Right cardiac atrium (tissue), 5 donors: ENCODE data around the gene AGT. TPM values are rescaled to one million over a fixed set of nuclear protein-coding genes. Genes with fewer than 3 reads are reported as not detected.
A peak's percentile ranks its signal among the peaks of the same experiment; 100 is the strongest.

Experiments used
- ATAC-seq, 2 donors: fragments of 200-7000 bp; cut with Tn5 transposase; one replicate each; pipeline versions ENCODE4 v1.8.0 to v1.9.1; 2020; ENCODE audit warnings: moderate library complexity in 2 of 2, mild to moderate bottlenecking in 1 of 2
- DNase-seq, 3 donors: peaks; one replicate each; pipeline ENCODE4 v3.0.0-alpha.2; 2020
- H3K27ac ChIP-seq: one replicate; pipeline ENCODE4 v1.5.1; 2013; ENCODE audit warnings: mild to moderate bottlenecking, low read length, control low read depth, moderate library complexity
- H3K27me3 ChIP-seq: one replicate; pipeline ENCODE4 v1.6.1; 2013; ENCODE audit not compliant: control insufficient read depth, insufficient read depth
- H3K4me1 ChIP-seq: one replicate; pipeline ENCODE4 v1.6.1; 2013; ENCODE audit warnings: low read length; ENCODE audit not compliant: control insufficient read depth, insufficient read depth
- H3K4me3 ChIP-seq: one replicate; pipeline ENCODE4 v1.5.1; 2013; ENCODE audit warnings: low read length, control low read depth
- H3K9me3 ChIP-seq: one replicate; pipeline ENCODE4 v1.6.1; 2013; ENCODE audit warnings: low read length; ENCODE audit not compliant: control insufficient read depth
- WGBS: extraction: QIAGEN DNeasy Blood & Tissue Kit; methylation state at CpG from one replicate; pipeline ENCODE4 v1.1.7; 2013; 5-methylcytosine and 5-hydroxymethylcytosine counted together
- intact Hi-C, 4 donors: fragments of 100-400 bp; cut with DNase I; formaldehyde crosslinking; loops; one replicate each; pipeline versions ENCODE4 v1.11.0 to v1.14.0; 2022 to 2023
- polyA plus RNA-seq: library from polyadenylated mRNA; stranded (reverse); fragments of 200-250 nt; gene quantifications from one replicate; pipeline ENCODE4 v1.2.3, GENCODE V29; 2013
- total RNA-seq, 4 donors: library from RNA; stranded (reverse); fragmentation: NEBNext Ultra II Directional; extraction: Animal tissue kit (Norgen Biotek cat#: 25700); gene quantifications; one replicate each; pipeline ENCODE4 v1.2.1, GENCODE V29; 2021
- donor health status: healthy with polysubstance abuse.
- donor health status: DM: no; HTN: yes; CAD: no.
- donor health status: DM: no; HTN: no; CAD: no.
- donor health status: DM: no; HTN: yes; CAD: no; lungs with severe emphysema.
- donor health status: DM: yes; HTN: yes; CAD: no.

AGT gene
- total and polyA plus RNA-seq, 5 donors = 114 to 168 (median 125) TPM

- intact Hi-C loops = no loop called here
- H3K9me3 ChIP-seq = no peaks in the 10 kb centered on the region
- WGBS = 86% methylated on average over 3 of the region's 3 CpGs
- no peak overlapping the region for H3K4me3 ChIP-seq
- peaks cover 4% of the 10 kb centered on the region for H3K4me1 ChIP-seq
- ATAC-seq (no peak), DNase-seq (no peak)
- no peak overlapping the region for H3K27ac ChIP-seq
- no peaks in the 10 kb centered on the region for H3K27me3 ChIP-seq
Observed at GRCh38 chr1:230715510-230715909, 1.6 kb upstream of the AGT start.

- Histone ChIP-seq H3K27me3 (no peaks in the 10 kb centered on the region), H3K4me1 (peaks cover 9% of the 10 kb centered on the region), H3K27ac (peak overlapping the region; percentile 68), H3K4me3 (peak overlapping the region; percentile 38), H3K9me3 (no peaks in the 10 kb centered on the region)
- no peak for DNase-seq
- 58% methylated on average over 8 of the region's 8 CpGs for WGBS
- ATAC-seq = peak; percentile 3 to 15
- intact Hi-C loops = no loop called here
Observed at GRCh38 chr1:230713547-230713914, 391 bp downstream of the AGT start.

- H3K4me3 ChIP-seq = peak overlapping the region; percentile 38
- intact Hi-C loops = no loop called here
Observed at GRCh38 chr1:230713138-230713537, 784 bp downstream of the AGT start.

GRCh38 chr1:230712470-230712942 lies 1.4 kb downstream of the AGT start:
- no peaks in the 10 kb centered on the region for H3K27me3 ChIP-seq
- WGBS = 86% methylated on average over 17 of the region's 17 CpGs
- H3K9me3 ChIP-seq = no peaks in the 10 kb centered on the region
- peaks cover 9% of the 10 kb centered on the region for H3K4me1 ChIP-seq
- H3K27ac ChIP-seq = peak overlapping the region; percentile 25
- DNase-seq (no peak), ATAC-seq (no peak)
- peak overlapping the region; percentile 38 for H3K4me3 ChIP-seq
- intact Hi-C loops = no loop called here

More at GRCh38 chr1:230713138-230713537, 784 bp downstream of the AGT start:
- 71% methylated on average over 7 of the region's 7 CpGs for WGBS
- ATAC-seq (no peak), DNase-seq (no peak)
- Histone ChIP-seq H3K27me3 (no peaks in the 10 kb centered on the region), H3K27ac (peak overlapping the region; percentile 68), H3K4me1 (peaks cover 9% of the 10 kb centered on the region), H3K9me3 (no peaks in the 10 kb centered on the region)

- WGBS = 58% methylated on average over 3 of the region's 3 CpGs
- no peak overlapping the region for H3K27ac ChIP-seq
- H3K27me3 ChIP-seq = no peaks in the 10 kb centered on the region
- no peak overlapping the region for H3K4me3 ChIP-seq
- no peaks in the 10 kb centered on the region for H3K9me3 ChIP-seq
- no peak for ATAC-seq
- DNase-seq = peak in 1 of 3 donors; percentile 21
- peaks cover 9% of the 10 kb centered on the region for H3K4me1 ChIP-seq
- intact Hi-C loops = no loop called here
Observed at GRCh38 chr1:230711245-230711644, 2.7 kb downstream of the AGT start.

GRCh38 chr1:230710543-230710904 lies 3.4 kb downstream of the AGT start:
- H3K4me3 ChIP-seq = no peak overlapping the region
- peaks cover 9% of the 10 kb centered on the region for H3K4me1 ChIP-seq
- H3K9me3 ChIP-seq = no peaks in the 10 kb centered on the region
- WGBS = 90% methylated on average over 8 of the region's 8 CpGs
- H3K27me3 ChIP-seq = no peaks in the 10 kb centered on the region
- peak in 1 of 3 donors; percentile 14 for DNase-seq
- intact Hi-C loops = no loop called here
- ATAC-seq = no peak
- no peak overlapping the region for H3K27ac ChIP-seq

- H3K4me1 ChIP-seq = peaks cover 8% of the 10 kb centered on the region
- ATAC-seq (no peak), DNase-seq (peak in 1 of 3 donors; percentile 45)
- H3K4me3 ChIP-seq = no peak overlapping the region
- no peaks in the 10 kb centered on the region for H3K27me3 ChIP-seq
- H3K27ac ChIP-seq = no peak overlapping the region
- no peaks in the 10 kb centered on the region for H3K9me3 ChIP-seq
- intact Hi-C loops = loop anchor here in 1 of 4 donors (5.0 kb wide), 1 partner anchor 62 kb away; no protein-coding TSS in a partner anchor
- WGBS = 72% methylated on average over 18 of the region's 18 CpGs
Observed at GRCh38 chr1:230709619-230710542, 4.0 kb downstream of the AGT start.

GRCh38 chr1:230708631-230709580 lies 5.0 kb downstream of the AGT start:
- no peak overlapping the region for H3K27ac ChIP-seq
- intact Hi-C loops = loop anchor here in 1 of 4 donors (5.0 kb wide), 1 partner anchor 63 kb away; no protein-coding TSS in a partner anchor
- peak; percentile 50 for ATAC-seq
- peak; percentile 50 to 72 (median 71) for DNase-seq
- no peaks in the 10 kb centered on the region for H3K9me3 ChIP-seq
- no peaks in the 10 kb centered on the region for H3K27me3 ChIP-seq
- WGBS = 67% methylated on average over 16 of the region's 16 CpGs
- peaks cover 7% of the 10 kb centered on the region for H3K4me1 ChIP-seq
- no peak overlapping the region for H3K4me3 ChIP-seq

GRCh38 chr1:230707732-230708630 lies 5.9 kb downstream of the AGT start:
- ATAC-seq = no peak
- 65% methylated on average over 22 of the region's 22 CpGs for whole genome bisulfite sequencing
- intact Hi-C loops = loop anchor here in 1 of 4 donors (5.0 kb wide), 1 partner anchor 64 kb away; no protein-coding TSS in a partner anchor
- Histone ChIP-seq H3K4me1 (peaks cover 7% of the 10 kb centered on the region), H3K27ac (no peak overlapping the region), H3K27me3 (no peaks in the 10 kb centered on the region), H3K9me3 (no peaks in the 10 kb centered on the region), H3K4me3 (no peak overlapping the region)
- peak in 2 of 3 donors; percentile 42 for DNase-seq
